ENCODE data around the gene ADISSP.
A peak's percentile ranks its signal among the peaks of the same experiment; 100 is the strongest.

The ADISSP gene

DNA sequence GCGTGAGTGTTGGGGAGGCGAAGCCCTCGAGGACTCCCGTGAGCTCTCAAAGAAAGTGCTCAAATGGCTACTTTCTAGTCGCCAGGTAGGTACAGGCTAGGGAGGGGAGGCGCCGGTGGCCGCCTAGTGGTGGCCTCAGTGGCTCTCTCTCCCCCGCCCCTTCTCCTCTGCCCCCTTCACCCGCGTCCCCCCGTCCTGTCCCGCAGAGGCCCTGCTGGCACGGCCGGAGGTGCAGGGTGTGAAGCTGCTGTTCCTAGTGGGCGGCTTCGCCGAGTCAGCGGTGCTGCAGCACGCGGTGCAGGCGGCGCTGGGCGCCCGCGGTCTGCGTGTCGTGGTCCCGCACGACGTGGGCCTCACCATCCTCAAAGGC lies 16.3 kb downstream of the ADISSP start:
- no peak for TF ChIP-seq POLR2AphosphoS5 (IDR thresholded peaks at IDR 0.05; ENCODE audit: low read depth, low read length)
- TF ChIP-seq POU2F2 (IDR thresholded peaks at IDR 0.05; ENCODE audit: low read depth, low read length): no peak
- TF ChIP-seq POLR2A (IDR thresholded peaks at IDR 0.05; ENCODE audit: low read depth, low read length): no peak
- TF ChIP-seq SPI1 (IDR thresholded peaks at IDR 0.05; ENCODE audit: low read depth, low read length): no peak
- no peak for TF ChIP-seq TAF1 (IDR thresholded peaks at IDR 0.05; ENCODE audit: low read depth, low read length)
- TF ChIP-seq PAX5 (IDR thresholded peaks at IDR 0.05; ENCODE audit: insufficient read depth, low read length, severe bottlenecking): no peak
- no peak for DNase-seq (ENCODE audit: insufficient read length, low spot score)
- FAIRE-seq: no peak

- DNase-seq (ENCODE audit: insufficient read length, low spot score) (peak; percentile 68), FAIRE-seq (no peak)
- TF ChIP-seq TAF1 (IDR thresholded peaks at IDR 0.05; ENCODE audit: low read depth, low read length) (no peak), POLR2A (IDR thresholded peaks at IDR 0.05; ENCODE audit: low read depth, low read length) (no peak), POLR2AphosphoS5 (IDR thresholded peaks at IDR 0.05; ENCODE audit: low read depth, low read length) (no peak), SPI1 (IDR thresholded peaks at IDR 0.05; ENCODE audit: low read depth, low read length) (no peak), POU2F2 (IDR thresholded peaks at IDR 0.05; ENCODE audit: low read depth, low read length) (no peak), PAX5 (IDR thresholded peaks at IDR 0.05; ENCODE audit: insufficient read depth, low read length, severe bottlenecking) (no peak)
Observed at GRCh38 chr20:3749689-3750531, 17.6 kb downstream of the ADISSP start.

GRCh38 chr20:3749087-3749688 lies 18.4 kb downstream of the ADISSP start:
- FAIRE-seq (no peak), DNase-seq (ENCODE audit: insufficient read length, low spot score) (no peak)
- TF ChIP-seq SPI1 (IDR thresholded peaks at IDR 0.05; ENCODE audit: low read depth, low read length) (no peak), POU2F2 (IDR thresholded peaks at IDR 0.05; ENCODE audit: low read depth, low read length) (no peak), PAX5 (IDR thresholded peaks at IDR 0.05; ENCODE audit: insufficient read depth, low read length, severe bottlenecking) (no peak), POLR2AphosphoS5 (IDR thresholded peaks at IDR 0.05; ENCODE audit: low read depth, low read length) (no peak), TAF1 (IDR thresholded peaks at IDR 0.05; ENCODE audit: low read depth, low read length) (no peak), POLR2A (IDR thresholded peaks at IDR 0.05; ENCODE audit: low read depth, low read length) (no peak)

DNA sequence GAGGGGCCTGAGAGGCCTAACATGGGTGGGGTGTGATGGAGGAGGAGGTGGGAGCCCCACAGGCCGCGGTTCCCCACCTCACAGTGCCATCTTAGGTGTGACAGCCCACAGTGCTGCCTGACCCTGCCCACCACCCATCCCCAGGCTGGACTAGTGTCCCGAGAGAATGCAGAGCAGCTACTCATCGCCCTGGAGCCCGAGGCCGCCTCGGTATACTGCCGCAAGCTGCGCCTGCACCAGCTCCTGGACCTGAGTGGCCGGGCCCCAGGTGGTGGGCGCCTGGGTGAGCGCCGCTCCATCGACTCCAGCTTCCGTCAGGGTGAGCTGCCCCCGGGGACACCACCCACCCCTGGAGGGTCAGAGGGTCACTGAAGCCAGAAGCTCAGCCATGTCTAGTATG lies 19.5 kb downstream of the ADISSP start:
- no peak for TF ChIP-seq POU2F2 (IDR thresholded peaks at IDR 0.05; ENCODE audit: low read depth, low read length)
- FAIRE-seq (no peak), DNase-seq (ENCODE audit: insufficient read length, low spot score) (no peak)

GRCh38 chr20:3747471-3747870 lies 20.1 kb downstream of the ADISSP start:
- TF ChIP-seq TAF1 (IDR thresholded peaks at IDR 0.05; ENCODE audit: low read depth, low read length) (no peak), PAX5 (IDR thresholded peaks at IDR 0.05; ENCODE audit: insufficient read depth, low read length, severe bottlenecking) (no peak), SPI1 (IDR thresholded peaks at IDR 0.05; ENCODE audit: low read depth, low read length) (no peak), POLR2AphosphoS5 (IDR thresholded peaks at IDR 0.05; ENCODE audit: low read depth, low read length) (no peak), POLR2A (IDR thresholded peaks at IDR 0.05; ENCODE audit: low read depth, low read length) (no peak), POU2F2 (IDR thresholded peaks at IDR 0.05; ENCODE audit: low read depth, low read length) (no peak)
- DNase-seq (ENCODE audit: insufficient read length, low spot score) (no peak), FAIRE-seq (no peak)

DNA sequence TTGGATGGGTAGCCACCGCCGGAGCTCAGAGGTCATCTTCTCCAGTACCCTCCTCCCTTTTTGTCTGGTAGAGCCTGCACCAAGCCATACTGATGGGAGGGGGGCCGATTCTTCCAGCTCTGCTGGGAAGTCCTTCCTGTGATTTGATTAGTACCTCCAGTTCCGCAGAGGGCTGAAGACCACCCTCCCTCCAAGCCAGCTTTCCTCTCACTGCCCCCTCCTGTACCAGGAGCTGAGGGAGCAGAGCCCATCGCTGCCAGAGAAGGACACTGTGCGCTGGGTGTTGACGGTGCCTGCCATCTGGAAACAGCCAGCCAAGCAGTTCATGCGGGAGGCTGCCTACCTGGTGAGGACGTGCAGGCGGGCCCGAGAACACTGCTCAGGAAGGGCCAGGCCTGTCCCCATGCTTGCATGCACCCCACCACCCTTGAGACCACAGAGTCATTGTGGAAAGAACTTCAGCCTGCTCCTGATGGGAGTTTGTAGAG lies 21.8 kb downstream of the ADISSP start:
- FAIRE-seq: no peak
- no peak for DNase-seq (ENCODE audit: insufficient read length, low spot score)
- TF ChIP-seq POLR2AphosphoS5 (IDR thresholded peaks at IDR 0.05; ENCODE audit: low read depth, low read length): no peak
- no peak for TF ChIP-seq SPI1 (IDR thresholded peaks at IDR 0.05; ENCODE audit: low read depth, low read length)
- TF ChIP-seq POLR2A (IDR thresholded peaks at IDR 0.05; ENCODE audit: low read depth, low read length): no peak
- TF ChIP-seq POU2F2 (IDR thresholded peaks at IDR 0.05; ENCODE audit: low read depth, low read length): no peak
- TF ChIP-seq PAX5 (IDR thresholded peaks at IDR 0.05; ENCODE audit: insufficient read depth, low read length, severe bottlenecking): no peak
- no peak for TF ChIP-seq TAF1 (IDR thresholded peaks at IDR 0.05; ENCODE audit: low read depth, low read length)

- no peak for FAIRE-seq
- TF ChIP-seq SPI1 (IDR thresholded peaks at IDR 0.05; ENCODE audit: low read depth, low read length) (no peak), POLR2AphosphoS5 (IDR thresholded peaks at IDR 0.05; ENCODE audit: low read depth, low read length) (no peak), POU2F2 (IDR thresholded peaks at IDR 0.05; ENCODE audit: low read depth, low read length) (no peak), POLR2A (IDR thresholded peaks at IDR 0.05; ENCODE audit: low read depth, low read length) (no peak)
- no peak for DNase-seq (ENCODE audit: insufficient read length, low spot score)
Observed at GRCh38 chr20:3744806-3745685, 22.5 kb downstream of the ADISSP start.

- TF ChIP-seq TAF1 (IDR thresholded peaks at IDR 0.05; ENCODE audit: low read depth, low read length): no peak
- no peak for TF ChIP-seq PAX5 (IDR thresholded peaks at IDR 0.05; ENCODE audit: insufficient read depth, low read length, severe bottlenecking)
- TF ChIP-seq POLR2AphosphoS5 (IDR thresholded peaks at IDR 0.05; ENCODE audit: low read depth, low read length): no peak
- TF ChIP-seq POLR2A (IDR thresholded peaks at IDR 0.05; ENCODE audit: low read depth, low read length): no peak
- TF ChIP-seq SPI1 (IDR thresholded peaks at IDR 0.05; ENCODE audit: low read depth, low read length): no peak
- TF ChIP-seq POU2F2 (IDR thresholded peaks at IDR 0.05; ENCODE audit: low read depth, low read length): no peak
- no peak for FAIRE-seq
- no peak for DNase-seq (ENCODE audit: insufficient read length, low spot score)
Observed at GRCh38 chr20:3744037-3744436, 23.5 kb downstream of the ADISSP start.

GRCh38 chr20:3743251-3743650 lies 24.3 kb downstream of the ADISSP start:
- FAIRE-seq (no peak), DNase-seq (ENCODE audit: insufficient read length, low spot score) (no peak)
- TF ChIP-seq TAF1 (IDR thresholded peaks at IDR 0.05; ENCODE audit: low read depth, low read length) (no peak), POU2F2 (IDR thresholded peaks at IDR 0.05; ENCODE audit: low read depth, low read length) (no peak), PAX5 (IDR thresholded peaks at IDR 0.05; ENCODE audit: insufficient read depth, low read length, severe bottlenecking) (no peak)
